ENCODE results near the gene GNLY.

DNA sequence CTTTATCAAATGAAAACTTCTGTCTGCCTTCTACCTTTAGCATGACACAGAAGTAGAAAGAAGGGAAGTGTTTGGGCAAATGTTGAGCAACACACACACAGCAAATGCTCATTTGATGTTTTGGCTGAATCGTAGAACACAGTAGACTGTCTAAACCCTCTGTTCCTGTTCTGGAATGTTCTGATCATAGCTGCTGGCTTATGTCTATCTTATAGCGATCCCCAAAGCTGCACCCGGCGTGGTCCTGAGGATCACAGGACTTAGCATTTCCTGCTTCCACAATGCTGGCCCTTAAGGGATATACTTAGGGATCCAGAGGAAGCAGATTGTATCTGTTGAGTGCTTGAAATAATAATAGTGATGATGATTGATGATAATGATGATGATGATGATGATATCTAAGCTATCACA, 15.2 kb downstream of the GNLY start:
- TF ChIP-seq YY1 (IDR thresholded peaks at IDR 0.05; ENCODE audit: insufficient read depth, insufficient read length) = no peak
- TF ChIP-seq ZNF274 (IDR thresholded peaks at IDR 0.05; ENCODE audit: low read depth, low read length) = no peak
- no peak for TF ChIP-seq SUZ12 (IDR thresholded peaks at IDR 0.05; ENCODE audit: extremely low read depth, insufficient read depth, insufficient read length)

Data from NT2/D1 (cell line).